Loucy (cell line): ENCODE results near the gene SPIN1.
A peak's percentile ranks its signal among the peaks of the same experiment; 100 is the strongest.

Experiments
- H2AFZ ChIP-seq: fragments of 200-600 bp; sonication (generic); 2 replicates; pipeline ENCODE4 v1.6.0; 2016; ENCODE audit warnings: antibody characterized with exemption, mild to moderate bottlenecking, low read length, moderate library complexity
- H3F3A ChIP-seq: fragments of 200-600 bp; 2 replicates; pipeline ENCODE4 v1.6.0; 2016; ENCODE audit warnings: antibody characterized with exemption, low read depth, mild to moderate bottlenecking
- H3K27me3 ChIP-seq: fragments of 200-600 bp; sonication (generic); 2 replicates; pipeline ENCODE4 v1.6.1; 2014; ENCODE audit warnings: low read length, mild to moderate bottlenecking; ENCODE audit not compliant: insufficient read depth, poor library complexity, severe bottlenecking
- H3K36me3 ChIP-seq: fragments of 200-600 bp; sonication (generic); 2 replicates; pipeline ENCODE4 v1.6.1; 2016; ENCODE audit warnings: low read length; ENCODE audit not compliant: insufficient read depth
- H3K4me1 ChIP-seq: fragments of 200-600 bp; sonication (generic); 2 replicates; pipeline ENCODE4 v1.5.1; 2014; ENCODE audit warnings: low read length, mild to moderate bottlenecking; ENCODE audit not compliant: insufficient read depth, poor library complexity, severe bottlenecking
- H3K4me2 ChIP-seq: fragments of 200-600 bp; sonication (generic); 2 replicates; pipeline ENCODE4 v1.6.0; 2014; ENCODE audit warnings: antibody characterized with exemption, low read length, low read depth, mild to moderate bottlenecking; ENCODE audit not compliant: poor library complexity, severe bottlenecking
- H3K4me3 ChIP-seq: fragments of 200-600 bp; sonication (generic); 2 replicates; pipeline ENCODE4 v1.5.1; 2014; ENCODE audit warnings: low read length, mild to moderate bottlenecking, mixed read lengths; ENCODE audit not compliant: poor library complexity, severe bottlenecking
- H3K79me2 ChIP-seq: fragments of 200-600 bp; sonication (generic); 2 replicates; pipeline ENCODE4 v1.6.1; 2014; ENCODE audit warnings: low read length; ENCODE audit not compliant: insufficient read depth
- H3K9ac ChIP-seq: fragments of 200-600 bp; sonication (generic); 2 replicates; pipeline ENCODE4 v1.6.0; 2014; ENCODE audit warnings: mild to moderate bottlenecking, low read depth, low read length, moderate library complexity; ENCODE audit not compliant: poor library complexity, severe bottlenecking
- H3K9me2 ChIP-seq: fragments of 200-600 bp; sonication (generic); replicated peaks from 2 replicates; pipeline ENCODE4 v1.6.1; 2016; ENCODE audit warnings: low read depth, low read length, mixed read lengths
- H3K9me3 ChIP-seq: fragments of 200-600 bp; sonication (generic); 2 replicates; pipeline ENCODE4 v1.6.1; 2014; ENCODE audit warnings: mild to moderate bottlenecking, antibody characterized with exemption, low read length, low read depth; ENCODE audit not compliant: insufficient read depth
- H4K20me1 ChIP-seq: fragments of 200-600 bp; sonication (generic); 2 replicates; pipeline ENCODE4 v1.6.0; 2014; ENCODE audit warnings: antibody characterized with exemption, low read length, mild to moderate bottlenecking; ENCODE audit not compliant: insufficient read depth, poor library complexity, severe bottlenecking
- EZH2phosphoT487 ChIP-seq: fragments of 200-600 bp; IDR thresholded peaks from 2 replicates; pipeline ENCODE4 v1.6.1; 2018; ENCODE audit warnings: antibody characterized with exemption, mild to moderate bottlenecking, moderate library complexity, borderline replicate concordance
- TF ChIP-seq, protein P1 (sequence below): fragments of 200-600 bp; sonication (generic); conservative IDR thresholded peaks from 2 replicates; pipeline ENCODE4 v1.5.1; 2014; ENCODE audit warnings: mild to moderate bottlenecking, antibody characterized with exemption, low read length

The SPIN1 gene

DNA sequence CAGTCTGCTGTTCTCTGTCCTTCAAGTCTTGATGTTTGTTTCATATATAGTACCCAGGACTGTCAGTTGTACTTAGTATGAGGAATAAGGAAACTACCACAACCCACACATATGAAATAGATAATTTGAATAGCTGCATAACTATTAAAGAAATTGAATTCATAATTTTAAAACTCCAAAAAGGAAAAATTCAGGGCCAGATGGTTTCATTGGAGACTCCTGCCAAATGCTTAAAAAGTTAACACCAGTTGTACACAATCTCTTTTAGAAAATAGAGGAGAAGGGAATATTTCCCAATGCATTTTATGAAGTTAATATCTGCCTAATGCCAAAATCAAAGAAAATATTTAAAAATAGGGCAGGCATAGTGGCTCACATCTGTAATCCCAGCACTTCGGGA is 24.6 kb upstream of the SPIN1 start:
- Histone ChIP-seq H3K4me2 (no peak overlapping the region), H3K9me3 (no peaks in the 10 kb centered on the region), H3K4me3 (no peak overlapping the region), H3K9me2 (no peaks in the 10 kb centered on the region), H3K36me3 (no peaks in the 10 kb centered on the region), H2AFZ (no peak overlapping the region), H3K79me2 (no peaks in the 10 kb centered on the region), H4K20me1 (no peaks in the 10 kb centered on the region), H3F3A (no peaks in the 10 kb centered on the region), H3K4me1 (no peaks in the 10 kb centered on the region), H3K9ac (no peak overlapping the region), H3K27me3 (no peaks in the 10 kb centered on the region)
- TF ChIP-seq, protein P1, sequence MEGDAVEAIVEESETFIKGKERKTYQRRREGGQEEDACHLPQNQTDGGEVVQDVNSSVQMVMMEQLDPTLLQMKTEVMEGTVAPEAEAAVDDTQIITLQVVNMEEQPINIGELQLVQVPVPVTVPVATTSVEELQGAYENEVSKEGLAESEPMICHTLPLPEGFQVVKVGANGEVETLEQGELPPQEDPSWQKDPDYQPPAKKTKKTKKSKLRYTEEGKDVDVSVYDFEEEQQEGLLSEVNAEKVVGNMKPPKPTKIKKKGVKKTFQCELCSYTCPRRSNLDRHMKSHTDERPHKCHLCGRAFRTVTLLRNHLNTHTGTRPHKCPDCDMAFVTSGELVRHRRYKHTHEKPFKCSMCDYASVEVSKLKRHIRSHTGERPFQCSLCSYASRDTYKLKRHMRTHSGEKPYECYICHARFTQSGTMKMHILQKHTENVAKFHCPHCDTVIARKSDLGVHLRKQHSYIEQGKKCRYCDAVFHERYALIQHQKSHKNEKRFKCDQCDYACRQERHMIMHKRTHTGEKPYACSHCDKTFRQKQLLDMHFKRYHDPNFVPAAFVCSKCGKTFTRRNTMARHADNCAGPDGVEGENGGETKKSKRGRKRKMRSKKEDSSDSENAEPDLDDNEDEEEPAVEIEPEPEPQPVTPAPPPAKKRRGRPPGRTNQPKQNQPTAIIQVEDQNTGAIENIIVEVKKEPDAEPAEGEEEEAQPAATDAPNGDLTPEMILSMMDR = no peak
- no peak for TF ChIP-seq EZH2phosphoT487

DNA sequence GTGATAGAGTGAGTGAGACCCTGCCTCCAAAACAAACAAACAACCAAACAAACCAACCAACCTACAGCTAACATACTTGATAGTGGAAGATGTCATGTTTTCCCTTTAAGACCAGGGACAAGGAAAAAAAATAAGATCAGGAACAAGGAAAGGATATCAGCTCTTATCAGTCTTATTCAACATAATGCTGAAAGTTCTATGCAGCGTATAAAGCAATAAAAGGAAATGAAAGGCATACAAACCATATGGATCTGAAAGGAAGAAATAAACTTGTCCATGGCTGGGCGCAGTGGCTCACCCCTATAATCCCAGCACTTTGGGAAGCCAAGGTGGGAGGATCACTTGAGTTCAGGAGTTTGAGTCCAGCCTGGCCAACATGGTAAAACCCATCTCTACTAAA is 23.5 kb upstream of the SPIN1 start:
- Histone ChIP-seq H3K79me2 (no peaks in the 10 kb centered on the region), H3K9me3 (no peaks in the 10 kb centered on the region), H3K36me3 (no peaks in the 10 kb centered on the region), H3K4me1 (no peaks in the 10 kb centered on the region), H3K4me3 (no peak overlapping the region), H3K27me3 (no peaks in the 10 kb centered on the region), H2AFZ (no peak overlapping the region), H3F3A (no peaks in the 10 kb centered on the region), H3K9me2 (no peaks in the 10 kb centered on the region), H3K4me2 (no peak overlapping the region), H3K9ac (no peak overlapping the region), H4K20me1 (no peaks in the 10 kb centered on the region)
- TF ChIP-seq, protein P1 = no peak
- TF ChIP-seq EZH2phosphoT487 = no peak

- no peaks in the 10 kb centered on the region for H3K27me3 ChIP-seq
- H3K4me3 ChIP-seq = no peak overlapping the region
These were observed 17.9 kb upstream of the SPIN1 start for GRCh38 chr9:88370346-88370745.

GRCh38 chr9:88372103-88372654 is 16.1 kb upstream of the SPIN1 start:
- Histone ChIP-seq H3F3A (no peaks in the 10 kb centered on the region), H2AFZ (peak overlapping the region; percentile 43; the same call in 1 of the 2 replicates), H3K9me2 (no peaks in the 10 kb centered on the region), H3K4me2 (no peak overlapping the region), H3K79me2 (no peaks in the 10 kb centered on the region), H3K36me3 (no peaks in the 10 kb centered on the region), H3K4me3 (no peak overlapping the region), H3K9me3 (no peaks in the 10 kb centered on the region), H4K20me1 (no peaks in the 10 kb centered on the region), H3K27me3 (no peaks in the 10 kb centered on the region), H3K4me1 (peaks cover 5% of the 10 kb centered on the region), H3K9ac (no peak overlapping the region)
- TF ChIP-seq, protein P1 = no peak
- no peak for TF ChIP-seq EZH2phosphoT487

More at GRCh38 chr9:88370346-88370745, 17.9 kb upstream of the SPIN1 start:
- Histone ChIP-seq H3K36me3 (no peaks in the 10 kb centered on the region), H4K20me1 (no peaks in the 10 kb centered on the region), H3K4me1 (peaks cover 5% of the 10 kb centered on the region), H3F3A (no peaks in the 10 kb centered on the region), H3K9me2 (no peaks in the 10 kb centered on the region), H3K79me2 (no peaks in the 10 kb centered on the region), H2AFZ (no peak overlapping the region), H3K9me3 (no peaks in the 10 kb centered on the region), H3K9ac (no peak overlapping the region), H3K4me2 (no peak overlapping the region)
- TF ChIP-seq EZH2phosphoT487 = no peak
